ENCODE measurements around the gene CRYBA1.

Gene CRYBA1

GRCh38 chr17:29283961-29284360, 37.3 kb downstream of the CRYBA1 start:
- no peak for DNase-seq

DNA sequence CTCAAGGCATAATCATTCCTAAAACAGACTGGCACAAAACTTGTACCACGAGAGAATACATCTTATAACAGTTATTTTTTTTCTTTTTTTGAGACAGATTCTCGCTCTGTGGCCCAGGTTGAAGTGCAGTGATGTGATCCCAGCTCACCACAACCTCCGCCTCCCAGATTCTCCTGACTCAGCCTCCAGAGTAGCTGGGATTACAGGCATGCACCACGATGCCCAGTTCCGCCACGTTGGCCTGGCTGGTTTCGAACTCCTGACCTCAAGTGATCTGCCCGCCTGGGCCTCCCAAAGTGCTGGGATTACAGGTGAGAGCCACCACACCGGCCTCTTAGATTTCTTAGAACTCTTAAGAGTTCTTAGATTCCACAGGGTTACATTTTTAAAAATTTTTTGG, 43.2 kb downstream of the CRYBA1 start:
- DNase-seq = no peak

DNA sequence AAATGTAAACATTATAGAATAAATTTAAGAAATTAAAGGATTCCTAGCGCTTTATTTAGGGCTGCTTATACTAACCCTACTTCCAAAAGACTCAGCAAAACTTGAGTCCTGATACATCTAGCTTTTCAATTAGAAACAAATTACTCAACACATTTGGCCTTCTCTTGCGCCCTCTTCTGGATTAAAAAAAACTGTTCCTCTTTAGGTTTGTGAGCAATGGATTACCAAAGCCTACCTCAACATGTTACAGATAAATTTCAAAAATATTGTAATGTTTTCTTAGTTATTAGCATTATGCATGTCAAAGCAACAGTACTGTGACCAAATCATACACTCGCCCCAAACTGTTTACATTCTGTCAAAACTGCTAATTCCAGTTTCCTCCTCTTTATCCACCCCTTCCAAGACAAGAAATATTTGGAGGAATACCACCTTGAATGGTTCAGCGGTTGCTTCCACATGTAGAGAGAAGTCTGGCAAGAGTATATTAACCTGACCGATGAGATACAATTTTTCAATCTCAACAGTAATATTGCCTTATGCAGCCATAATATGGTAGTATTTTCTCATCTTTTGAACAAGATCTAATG, 44.6 kb downstream of the CRYBA1 start:
- DNase-seq = no peak

- peak; percentile 16 for DNase-seq
Measured at GRCh38 chr17:29292071-29292991, 45.7 kb downstream of the CRYBA1 start.

- DNase-seq = peak; percentile 19
Measured at GRCh38 chr17:29292992-29293889, 46.6 kb downstream of the CRYBA1 start.

DNA sequence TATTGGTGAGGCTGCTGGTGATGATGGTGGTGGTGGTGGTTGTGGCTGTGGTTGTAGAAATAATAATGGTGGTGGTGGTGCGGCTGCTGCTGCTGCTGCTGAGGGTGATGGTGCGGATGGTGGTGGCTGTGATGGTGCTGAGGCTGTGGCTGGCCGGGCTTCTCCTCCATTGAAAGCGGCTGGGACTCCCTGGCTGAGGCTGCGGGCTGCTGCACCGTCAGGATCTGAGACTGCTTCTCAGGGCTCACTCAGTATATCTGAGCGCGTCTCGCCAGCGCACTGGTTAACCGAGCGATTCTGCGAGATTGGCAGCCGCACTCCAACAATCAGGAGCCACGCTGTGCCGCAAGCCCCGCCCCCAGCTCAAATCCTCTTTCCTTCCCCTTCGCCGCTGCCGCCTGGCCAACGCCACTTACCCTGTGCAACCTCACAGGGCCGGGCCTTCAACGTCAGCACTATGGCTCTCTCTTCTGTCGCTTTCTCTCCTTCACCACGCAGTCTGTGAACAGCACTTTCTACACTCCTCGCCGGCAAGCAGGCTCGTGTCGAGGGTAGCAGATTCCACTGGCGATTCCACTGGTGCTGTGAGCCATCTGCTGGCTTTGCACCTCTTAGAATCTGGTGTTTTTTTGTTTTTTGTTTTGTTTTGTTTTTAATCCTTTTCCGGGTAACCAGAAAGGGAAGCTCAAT, 47.4 kb downstream of the CRYBA1 start, which contains the start of gene NUFIP2:
NUFIP2 (minus strand) TSS at position 259 of the 690 bp plus-strand sequence; CDS start at position 170, 89 bp downstream.
- DNase-seq = peak; percentile 98

- DNase-seq = no peak
Measured at GRCh38 chr17:29294580-29294900, 47.9 kb downstream of the CRYBA1 start.

- DNase-seq = no peak
Measured at GRCh38 chr17:29295420-29295819, 48.8 kb downstream of the CRYBA1 start.

DNA sequence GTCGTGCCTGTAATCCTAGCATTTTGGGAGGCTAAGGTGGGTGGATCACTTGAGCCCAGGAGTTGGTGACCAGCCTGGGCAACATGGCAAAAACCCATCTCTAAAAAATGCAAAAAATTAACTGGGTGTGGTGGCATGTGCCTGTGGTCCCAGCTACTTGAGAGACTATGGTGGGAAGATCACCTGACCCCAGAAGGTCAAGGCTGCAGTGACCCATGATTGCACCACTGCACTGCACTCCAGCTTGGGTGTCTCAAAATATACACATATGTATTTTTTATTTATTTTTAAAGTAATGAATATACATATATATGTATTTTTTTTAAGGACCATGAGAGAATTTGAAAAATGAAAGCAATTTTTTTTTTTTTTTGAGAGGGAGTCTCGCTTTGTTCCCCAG, 52.4 kb downstream of the CRYBA1 start:
- no peak for DNase-seq

- DNase-seq = no peak
Measured at GRCh38 chr17:29303386-29303785, 56.7 kb downstream of the CRYBA1 start.

Measured in T1000 (cell line).